Neural progenitor cell (in vitro differentiated cells): ENCODE measurements around the gene RNPS1. TPM values are rescaled to one million over a fixed set of nuclear protein-coding genes. Genes with fewer than 3 reads are reported as not detected.

Experiments
- DNase-seq: peaks from one replicate; pipeline ENCODE4 v3.0.0-alpha.2; 2016; ENCODE audit warnings: low spot score
- H2AFZ ChIP-seq: fragments of 200-600 bp; sonication (generic); replicated peaks from 2 replicates; pipeline ENCODE4 v1.6.1; 2016; ENCODE audit warnings: antibody characterized with exemption
- H3F3A ChIP-seq: fragments of 200-600 bp; sonication (generic); 2 replicates; pipeline ENCODE4 v1.6.1; 2016; ENCODE audit warnings: antibody characterized with exemption, low read depth
- H3K27ac ChIP-seq: fragments of 200-600 bp; sonication (generic); 2 replicates; pipeline ENCODE4 v1.5.1; 2016; ENCODE audit warnings: mild to moderate bottlenecking
- H3K27me3 ChIP-seq: fragments of 200-600 bp; sonication (generic); 2 replicates; pipeline ENCODE4 v1.6.1; 2016; ENCODE audit warnings: mild to moderate bottlenecking, moderate library complexity
- H3K36me3 ChIP-seq: fragments of 200-600 bp; sonication (generic); 2 replicates; pipeline ENCODE4 v1.5.1; 2016
- H3K4me1 ChIP-seq: fragments of 200-600 bp; sonication (generic); 2 replicates; pipeline ENCODE4 v1.6.1; 2016; ENCODE audit warnings: mixed run types
- H3K4me2 ChIP-seq: fragments of 200-600 bp; sonication (generic); 2 replicates; pipeline ENCODE4 v1.6.1; 2016
- H3K4me3 ChIP-seq: fragments of 200-600 bp; sonication (generic); 2 replicates; pipeline ENCODE4 v1.5.1; 2016
- H3K79me2 ChIP-seq: fragments of 200-600 bp; sonication (generic); 2 replicates; pipeline ENCODE4 v1.6.1; 2016; ENCODE audit warnings: low read depth
- H3K9ac ChIP-seq: fragments of 200-600 bp; sonication (generic); 2 replicates; pipeline ENCODE4 v1.6.1; 2016
- H3K9me3 ChIP-seq: fragments of 200-600 bp; sonication (generic); 2 replicates; pipeline ENCODE4 v1.5.1; 2016; ENCODE audit warnings: low read depth
- H4K20me1 ChIP-seq: fragments of 200-600 bp; sonication (generic); 2 replicates; pipeline ENCODE4 v1.6.1; 2016; ENCODE audit warnings: low read depth
- H3K27ac Mint-ChIP-seq: 3 replicates; pipeline ENCODE4 v1.8.0; 2021; ENCODE audit warnings: mixed read lengths
- H3K27me3 Mint-ChIP-seq: 2 replicates; pipeline ENCODE4 v1.8.0; 2022; ENCODE audit warnings: low read depth, mild to moderate bottlenecking, inconsistent platforms, moderate library complexity, mixed read lengths; ENCODE audit not compliant: insufficient read depth
- H3K36me3 Mint-ChIP-seq: 3 replicates; pipeline ENCODE4 v1.8.0; 2021; ENCODE audit warnings: mixed read lengths
- H3K4me1 Mint-ChIP-seq: 3 replicates; pipeline ENCODE4 v1.8.0; 2021; ENCODE audit warnings: mixed read lengths
- H3K4me3 Mint-ChIP-seq: 3 replicates; pipeline ENCODE4 v1.8.0; 2021; ENCODE audit warnings: mild to moderate bottlenecking, moderate library complexity, mixed read lengths
- H3K9me3 Mint-ChIP-seq: 3 replicates; pipeline ENCODE4 v1.8.0; 2020; ENCODE audit warnings: mixed read lengths
- CTCF ChIP-seq: fragments of 200-600 bp; sonication (generic); IDR thresholded peaks from 2 replicates; pipeline ENCODE4 v1.5.1; 2017; ENCODE audit warnings: antibody characterized with exemption, mild to moderate bottlenecking
- EZH2 ChIP-seq: fragments of 200-600 bp; sonication (generic); IDR thresholded peaks from 2 replicates; pipeline ENCODE4 v1.6.1; 2017; ENCODE audit warnings: antibody characterized with exemption, mild to moderate bottlenecking, moderate library complexity
- EZH2phosphoT487 ChIP-seq: fragments of 200-600 bp; sonication (generic); IDR thresholded peaks from 2 replicates; pipeline ENCODE4 v1.6.1; 2017; ENCODE audit warnings: antibody characterized with exemption
- total RNA-seq: library from RNA; depleted of rRNA; stranded (reverse); fragments of >200 nt; gene quantifications from 2 replicates; pipeline ENCODE4 v1.2.3, GENCODE V29; 2015; ENCODE audit warnings: low replicate concordance

Gene RNPS1
- total RNA-seq, 1 donor from 2014 or later, result 176 TPM

DNA sequence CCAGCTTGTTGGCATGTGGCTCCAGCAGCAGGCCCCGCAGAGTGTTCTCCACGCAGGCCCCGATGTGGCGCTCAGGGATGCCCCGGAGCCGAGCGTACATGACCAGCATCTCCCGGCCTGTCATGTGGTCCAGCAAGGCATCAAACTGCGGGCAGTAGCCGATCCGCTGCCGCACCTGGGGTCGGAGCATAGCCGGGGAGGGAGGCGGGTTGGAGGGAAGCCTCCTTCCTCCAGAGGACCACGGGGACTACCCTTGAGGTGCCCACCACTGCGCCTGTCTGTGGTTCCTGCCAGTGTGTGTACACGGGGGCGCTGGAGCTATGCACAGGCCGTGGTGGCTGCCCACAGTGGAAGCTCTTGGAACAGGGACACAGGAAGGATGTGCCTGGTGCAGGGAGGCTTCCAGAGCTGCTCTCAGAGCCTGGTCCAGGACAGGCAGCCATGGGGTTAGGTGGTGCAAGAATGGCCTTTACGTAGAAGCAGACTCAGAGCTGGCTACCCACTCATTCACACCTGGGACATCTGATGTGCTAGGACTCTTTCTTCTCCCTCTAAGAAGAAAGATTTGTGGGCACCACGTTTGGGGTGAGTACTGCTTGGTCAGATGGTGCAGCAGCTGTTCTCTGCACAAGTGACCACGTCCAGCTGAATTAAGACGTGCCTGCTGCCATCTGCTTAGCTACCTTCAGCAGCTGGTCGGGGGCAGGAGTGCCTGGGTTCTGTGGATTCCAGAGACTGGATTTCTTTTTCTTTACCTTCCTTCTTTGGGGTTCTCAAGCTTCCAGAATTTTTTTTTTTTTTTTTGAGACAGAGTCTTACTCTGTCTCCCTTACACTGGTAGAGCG is 11.3 kb upstream of the RNPS1 start:
- no peak for TF ChIP-seq EZH2phosphoT487
- no peak for TF ChIP-seq EZH2
- no peak for TF ChIP-seq CTCF
- Mint-ChIP-seq H3K9me3 (no peaks in the 10 kb centered on the region), H3K4me3 (no peak overlapping the region), H3K36me3 (peaks cover 3% of the 10 kb centered on the region), H3K27ac (no peak overlapping the region), H3K27me3 (peaks cover 2% of the 10 kb centered on the region), H3K4me1 (peaks cover 2% of the 10 kb centered on the region)
- Histone ChIP-seq H3K27me3 (no peaks in the 10 kb centered on the region), H3K36me3 (no peaks in the 10 kb centered on the region), H3K9ac (no peak overlapping the region), H3K27ac (no peak overlapping the region), H3K4me3 (no peak overlapping the region), H4K20me1 (no peaks in the 10 kb centered on the region), H2AFZ (no peak overlapping the region), H3K4me2 (no peak overlapping the region), H3F3A (no peaks in the 10 kb centered on the region), H3K4me1 (no peaks in the 10 kb centered on the region), H3K79me2 (no peaks in the 10 kb centered on the region), H3K9me3 (no peaks in the 10 kb centered on the region)
- DNase-seq, result no peak

DNA sequence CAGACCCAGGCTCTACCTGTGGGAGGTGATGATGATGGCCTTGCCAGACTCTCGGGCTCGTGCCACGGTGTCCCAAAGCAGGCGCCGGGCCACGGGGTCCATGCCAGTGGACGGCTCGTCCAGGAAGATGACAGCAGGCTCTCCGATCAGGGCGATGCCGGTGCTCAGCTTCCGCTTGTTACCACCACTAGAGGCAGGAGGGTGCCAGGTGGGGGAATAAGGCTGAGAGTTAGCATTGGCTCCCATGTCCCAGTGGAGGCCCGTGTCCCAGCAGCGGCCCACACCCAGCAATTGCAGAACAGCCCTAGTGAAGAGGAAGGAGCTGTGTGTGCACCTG is 10.3 kb upstream of the RNPS1 start:
- Mint-ChIP-seq H3K4me3 (no peak overlapping the region), H3K27me3 (peaks cover 2% of the 10 kb centered on the region), H3K36me3 (no peaks in the 10 kb centered on the region), H3K4me1 (peaks cover 2% of the 10 kb centered on the region), H3K27ac (no peak overlapping the region), H3K9me3 (no peaks in the 10 kb centered on the region)
- no peak overlapping the region for H2AFZ ChIP-seq
- H3K4me2 ChIP-seq, result no peak overlapping the region
- no peak overlapping the region for H3K27ac ChIP-seq
- H3K4me3 ChIP-seq, result no peak overlapping the region
- no peaks in the 10 kb centered on the region for H3K4me1 ChIP-seq
- no peak for TF ChIP-seq EZH2phosphoT487
- peak; percentile 29 for TF ChIP-seq CTCF
- no peaks in the 10 kb centered on the region for H3K79me2 ChIP-seq
- no peaks in the 10 kb centered on the region for H4K20me1 ChIP-seq
- no peak overlapping the region for H3K9ac ChIP-seq
- no peaks in the 10 kb centered on the region for H3K9me3 ChIP-seq
- no peaks in the 10 kb centered on the region for H3K27me3 ChIP-seq
- no peaks in the 10 kb centered on the region for H3K36me3 ChIP-seq
- H3F3A ChIP-seq, result no peaks in the 10 kb centered on the region
- DNase-seq, result no peak

- Histone ChIP-seq H3K79me2 (no peaks in the 10 kb centered on the region), H3K9me3 (no peaks in the 10 kb centered on the region), H3F3A (no peaks in the 10 kb centered on the region), H3K27ac (no peak overlapping the region), H4K20me1 (no peaks in the 10 kb centered on the region), H3K27me3 (no peaks in the 10 kb centered on the region), H3K4me3 (no peak overlapping the region), H3K4me1 (no peaks in the 10 kb centered on the region), H2AFZ (no peak overlapping the region), H3K9ac (no peak overlapping the region), H3K4me2 (no peak overlapping the region), H3K36me3 (no peaks in the 10 kb centered on the region)
- Mint-ChIP-seq H3K36me3 (no peaks in the 10 kb centered on the region), H3K27me3 (peaks cover 2% of the 10 kb centered on the region), H3K4me3 (no peak overlapping the region), H3K4me1 (peaks cover 2% of the 10 kb centered on the region), H3K9me3 (no peaks in the 10 kb centered on the region), H3K27ac (no peak overlapping the region)
- TF ChIP-seq EZH2phosphoT487, result no peak
- no peak for TF ChIP-seq EZH2
- TF ChIP-seq CTCF, result no peak
- DNase-seq, result no peak
Measured at GRCh38 chr16:2277466-2278271, 9.7 kb upstream of the RNPS1 start.
